Measurements from ENCODE around the gene GNRHR.

DNA sequence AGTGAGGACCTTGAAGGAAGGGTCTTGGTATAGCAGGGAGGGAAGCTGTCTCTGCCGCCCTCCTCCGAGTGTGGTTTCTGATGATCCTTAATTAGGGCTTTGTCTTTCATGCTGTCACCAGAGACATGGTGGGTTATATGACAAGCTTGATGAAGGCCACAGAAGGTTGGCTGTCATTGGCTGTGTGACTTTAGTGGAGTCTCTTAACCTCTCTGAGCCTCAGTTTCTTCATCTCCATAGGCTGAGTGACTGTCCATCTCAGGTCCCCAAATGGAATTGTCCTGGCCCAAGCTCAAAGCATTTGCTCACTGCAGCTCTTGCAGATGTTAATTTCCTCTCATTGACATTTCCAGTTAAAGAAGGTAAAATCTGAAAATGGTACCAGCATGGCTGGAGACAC lies 36.6 kb downstream of the GNRHR start:
- TF ChIP-seq, protein P1, sequence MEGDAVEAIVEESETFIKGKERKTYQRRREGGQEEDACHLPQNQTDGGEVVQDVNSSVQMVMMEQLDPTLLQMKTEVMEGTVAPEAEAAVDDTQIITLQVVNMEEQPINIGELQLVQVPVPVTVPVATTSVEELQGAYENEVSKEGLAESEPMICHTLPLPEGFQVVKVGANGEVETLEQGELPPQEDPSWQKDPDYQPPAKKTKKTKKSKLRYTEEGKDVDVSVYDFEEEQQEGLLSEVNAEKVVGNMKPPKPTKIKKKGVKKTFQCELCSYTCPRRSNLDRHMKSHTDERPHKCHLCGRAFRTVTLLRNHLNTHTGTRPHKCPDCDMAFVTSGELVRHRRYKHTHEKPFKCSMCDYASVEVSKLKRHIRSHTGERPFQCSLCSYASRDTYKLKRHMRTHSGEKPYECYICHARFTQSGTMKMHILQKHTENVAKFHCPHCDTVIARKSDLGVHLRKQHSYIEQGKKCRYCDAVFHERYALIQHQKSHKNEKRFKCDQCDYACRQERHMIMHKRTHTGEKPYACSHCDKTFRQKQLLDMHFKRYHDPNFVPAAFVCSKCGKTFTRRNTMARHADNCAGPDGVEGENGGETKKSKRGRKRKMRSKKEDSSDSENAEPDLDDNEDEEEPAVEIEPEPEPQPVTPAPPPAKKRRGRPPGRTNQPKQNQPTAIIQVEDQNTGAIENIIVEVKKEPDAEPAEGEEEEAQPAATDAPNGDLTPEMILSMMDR (conservative IDR thresholded peaks at IDR 0.05 in 1 of 2, IDR thresholded peaks at IDR 0.05 in 1 of 2; ENCODE audit: low read depth in 1 of 2, low read length in 2 of 2): no peak
- TF ChIP-seq EZH2 (IDR thresholded peaks at IDR 0.05; ENCODE audit: low read length, missing control alignments): no peak

All from fibroblast of lung (primary cell).